H1 (cell line): Measurements from ENCODE around the gene GPRC5D.

Source experiments
- ASH2L ChIP-seq: fragments of 200-600, 300-600 bp; sonication (generic); IDR thresholded peaks from one replicate; pipeline ENCODE4 v1.7.1; 2017; ENCODE audit warnings: low read length
- CEBPB ChIP-seq: IDR thresholded peaks from 2 replicates; pipeline ENCODE4 v1.6.1; 2012; ENCODE audit warnings: low read depth, low read length
- FOSL1 ChIP-seq: IDR thresholded peaks from 2 replicates; pipeline ENCODE4 v1.6.1; 2011; ENCODE audit warnings: mild to moderate bottlenecking, low read depth, low read length, moderate library complexity; ENCODE audit not compliant: insufficient read depth
- POLR2A ChIP-seq, 2 experiments: IDR thresholded peaks; 1 replicate in 1 of 2; 2 replicates in 1 of 2; pipeline ENCODE4 v1.6.1; 2011; ENCODE audit warnings: low read depth in 2 of 2, low read length in 2 of 2, mild to moderate bottlenecking in 2 of 2; ENCODE audit errors: control extremely low read depth in 1 of 2
- RFX5 ChIP-seq: IDR thresholded peaks from 2 replicates; pipeline ENCODE4 v1.6.1; 2011; ENCODE audit warnings: low read depth, low read length, improper control_type of control experiment, borderline replicate concordance
- SP2 ChIP-seq: IDR thresholded peaks from 2 replicates; pipeline ENCODE4 v1.6.1; 2012; ENCODE audit warnings: mild to moderate bottlenecking, low read length, inconsistent platforms
- TCF12 ChIP-seq: IDR thresholded peaks from 2 replicates; pipeline ENCODE4 v1.6.1; 2011; ENCODE audit warnings: low read depth, mild to moderate bottlenecking, low read length
- TF ChIP-seq, protein P1 (sequence below), 3 experiments: IDR thresholded peaks; 1 replicate in 2 of 3; 2 replicates in 1 of 3; pipeline versions ENCODE4 v1.5.1 to v1.6.1; 2011; ENCODE audit warnings: low read length in 3 of 3, mild to moderate bottlenecking in 3 of 3, inconsistent platforms in 2 of 3, low read depth in 1 of 3, moderate library complexity in 1 of 3; ENCODE audit not compliant: insufficient read depth in 1 of 3; ENCODE audit errors: control extremely low read depth in 1 of 3
- TF ChIP-seq, protein P2 (sequence below): IDR thresholded peaks from 2 replicates; pipeline ENCODE4 v1.6.1; 2012; ENCODE audit warnings: inconsistent platforms
- TF ChIP-seq, protein P3 (sequence below): IDR thresholded peaks from 2 replicates; pipeline ENCODE4 v1.6.1; 2012; ENCODE audit warnings: low read length, inconsistent platforms

DNA sequence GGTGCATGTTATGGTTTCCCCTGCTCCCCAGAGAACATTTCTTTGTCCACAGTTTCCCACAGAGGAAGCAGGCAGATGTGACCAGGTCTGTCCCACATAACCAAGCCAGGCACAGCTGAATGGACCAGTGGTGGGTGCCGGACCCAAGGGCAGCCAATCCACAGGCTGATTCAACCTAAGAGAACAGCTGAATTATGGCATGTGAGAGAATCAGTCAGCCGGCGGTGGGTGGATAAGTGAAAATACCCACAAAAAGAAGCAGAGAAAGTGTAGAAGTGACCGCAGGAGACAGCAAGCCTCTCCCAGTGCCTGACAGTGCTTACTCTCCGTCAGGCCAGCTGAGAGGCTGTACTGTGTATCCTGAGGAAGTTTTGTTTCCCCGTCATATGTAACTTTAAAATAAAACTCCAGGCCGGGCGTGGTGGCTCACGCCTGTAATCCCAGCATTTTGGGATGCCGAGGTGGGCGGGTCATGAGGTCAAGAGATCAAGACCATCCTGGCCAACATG is 14.9 kb downstream of the GPRC5D start:
- TF ChIP-seq, protein P1, sequence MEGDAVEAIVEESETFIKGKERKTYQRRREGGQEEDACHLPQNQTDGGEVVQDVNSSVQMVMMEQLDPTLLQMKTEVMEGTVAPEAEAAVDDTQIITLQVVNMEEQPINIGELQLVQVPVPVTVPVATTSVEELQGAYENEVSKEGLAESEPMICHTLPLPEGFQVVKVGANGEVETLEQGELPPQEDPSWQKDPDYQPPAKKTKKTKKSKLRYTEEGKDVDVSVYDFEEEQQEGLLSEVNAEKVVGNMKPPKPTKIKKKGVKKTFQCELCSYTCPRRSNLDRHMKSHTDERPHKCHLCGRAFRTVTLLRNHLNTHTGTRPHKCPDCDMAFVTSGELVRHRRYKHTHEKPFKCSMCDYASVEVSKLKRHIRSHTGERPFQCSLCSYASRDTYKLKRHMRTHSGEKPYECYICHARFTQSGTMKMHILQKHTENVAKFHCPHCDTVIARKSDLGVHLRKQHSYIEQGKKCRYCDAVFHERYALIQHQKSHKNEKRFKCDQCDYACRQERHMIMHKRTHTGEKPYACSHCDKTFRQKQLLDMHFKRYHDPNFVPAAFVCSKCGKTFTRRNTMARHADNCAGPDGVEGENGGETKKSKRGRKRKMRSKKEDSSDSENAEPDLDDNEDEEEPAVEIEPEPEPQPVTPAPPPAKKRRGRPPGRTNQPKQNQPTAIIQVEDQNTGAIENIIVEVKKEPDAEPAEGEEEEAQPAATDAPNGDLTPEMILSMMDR (IDR thresholded peaks at IDR 0.05; ENCODE audit: control extremely low read depth in 1 of 3, insufficient read depth in 1 of 3, low read depth in 1 of 3, low read length in 3 of 3), result no peak
- TF ChIP-seq SP2, result no peak
- no peak for TF ChIP-seq ASH2L
- no peak for TF ChIP-seq POLR2A (IDR thresholded peaks at IDR 0.05; ENCODE audit: control extremely low read depth in 1 of 2, low read depth in 2 of 2, low read length in 2 of 2)
- TF ChIP-seq FOSL1, result no peak
- no peak for TF ChIP-seq TCF12
- TF ChIP-seq CEBPB, result no peak
- TF ChIP-seq, protein P2, sequence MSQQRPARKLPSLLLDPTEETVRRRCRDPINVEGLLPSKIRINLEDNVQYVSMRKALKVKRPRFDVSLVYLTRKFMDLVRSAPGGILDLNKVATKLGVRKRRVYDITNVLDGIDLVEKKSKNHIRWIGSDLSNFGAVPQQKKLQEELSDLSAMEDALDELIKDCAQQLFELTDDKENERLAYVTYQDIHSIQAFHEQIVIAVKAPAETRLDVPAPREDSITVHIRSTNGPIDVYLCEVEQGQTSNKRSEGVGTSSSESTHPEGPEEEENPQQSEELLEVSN, result no peak
- TF ChIP-seq, protein P3, sequence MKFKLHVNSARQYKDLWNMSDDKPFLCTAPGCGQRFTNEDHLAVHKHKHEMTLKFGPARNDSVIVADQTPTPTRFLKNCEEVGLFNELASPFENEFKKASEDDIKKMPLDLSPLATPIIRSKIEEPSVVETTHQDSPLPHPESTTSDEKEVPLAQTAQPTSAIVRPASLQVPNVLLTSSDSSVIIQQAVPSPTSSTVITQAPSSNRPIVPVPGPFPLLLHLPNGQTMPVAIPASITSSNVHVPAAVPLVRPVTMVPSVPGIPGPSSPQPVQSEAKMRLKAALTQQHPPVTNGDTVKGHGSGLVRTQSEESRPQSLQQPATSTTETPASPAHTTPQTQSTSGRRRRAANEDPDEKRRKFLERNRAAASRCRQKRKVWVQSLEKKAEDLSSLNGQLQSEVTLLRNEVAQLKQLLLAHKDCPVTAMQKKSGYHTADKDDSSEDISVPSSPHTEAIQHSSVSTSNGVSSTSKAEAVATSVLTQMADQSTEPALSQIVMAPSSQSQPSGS, result no peak
- TF ChIP-seq RFX5, result no peak
